ENCODE results near the gene CENPI.
"Not testable (repeated sequence)": the region's sequence is repeated elsewhere in the genome, so short reads cannot be mapped to it uniquely, and the experiment has no call there.

Gene CENPI

GRCh38 chrX:101097546-101098453 lies at the start of gene CENPI:
Gene CENPI (plus strand): TSS chrX:101098204. CDS start chrX:101101071, 2,867 bp downstream.
- Mint-ChIP-seq H3K9me3 (no peaks in the 10 kb centered on the region), H3K4me1 (peaks cover 19% of the 10 kb centered on the region), H3K27ac (peak within 1 kb of the TSS; percentile 69 to 81), H3K27me3 (no peaks in the 10 kb centered on the region), H3K4me3 (peak within 1 kb of the TSS; percentile 82 to 92)
- DNase-seq (peak; percentile 90 to 95), ATAC-seq (peak; percentile 99)

- DNase-seq (no peak), ATAC-seq (peak; percentile 4)
- no peaks in the 10 kb centered on the region for H3K27me3 Mint-ChIP-seq
- peaks cover 17% of the 10 kb centered on the region for H3K4me1 Mint-ChIP-seq
- H3K4me3 Mint-ChIP-seq = peak overlapping the region; percentile 75 to 88
- peak overlapping the region; percentile 96 to 99 for H3K27ac Mint-ChIP-seq
- no peaks in the 10 kb centered on the region for H3K9me3 Mint-ChIP-seq
These were observed 46.9 kb upstream of the CENPI start for GRCh38 chrX:101051153-101051548.

- DNase-seq (peak; percentile 65 to 80), ATAC-seq (peak; percentile 93)
- Mint-ChIP-seq H3K4me1 (peaks cover 18% of the 10 kb centered on the region), H3K27ac (peak within 1 kb of the TSS; percentile 96 to 99), H3K27me3 (no peaks in the 10 kb centered on the region), H3K9me3 (peaks cover 2 to 4% of the 10 kb centered on the region in 2 donors), H3K4me3 (peak within 1 kb of the TSS; percentile 75 to 88)
These were observed 46.3 kb upstream of the CENPI start, which contains the start of gene TRMT2B for GRCh38 chrX:101051549-101052302. Gene TRMT2B (minus strand): TSS chrX:101052111. CDS start chrX:101042289, 9,822 bp downstream.

GRCh38 chrX:101056551-101056950 lies 41.5 kb upstream of the CENPI start:
- not testable (repeated sequence) for DNase-seq, ATAC-seq, H3K27ac Mint-ChIP-seq, H3K27me3 Mint-ChIP-seq, H3K4me3 Mint-ChIP-seq, H3K9me3 Mint-ChIP-seq
- H3K4me1 Mint-ChIP-seq = peaks cover 18% of the 10 kb centered on the region

- DNase-seq = no peak
- peaks cover 18% of the 10 kb centered on the region for H3K4me1 Mint-ChIP-seq
- H3K27ac Mint-ChIP-seq = no peak overlapping the region
These were observed 40.8 kb upstream of the CENPI start for GRCh38 chrX:101057093-101057714.

GRCh38 chrX:101062176-101062575 lies 35.8 kb upstream of the CENPI start:
- H3K4me1 Mint-ChIP-seq = peaks cover 10% of the 10 kb centered on the region
- peaks cover 0 to under 1% of the 10 kb centered on the region in 2 donors for H3K9me3 Mint-ChIP-seq
- no peak for ATAC-seq
- no peaks in the 10 kb centered on the region for H3K27me3 Mint-ChIP-seq
- H3K4me3 Mint-ChIP-seq = no peak overlapping the region
- no peak overlapping the region for H3K27ac Mint-ChIP-seq
- DNase-seq = no peak

More at GRCh38 chrX:101057093-101057714, 40.8 kb upstream of the CENPI start:
- Mint-ChIP-seq H3K9me3 (peaks cover 4 to 9% of the 10 kb centered on the region in 2 donors), H3K4me3 (peak overlapping the region in 1 of 2 donors; percentile 11), H3K27me3 (no peaks in the 10 kb centered on the region)
- ATAC-seq = peak; percentile 90

GRCh38 chrX:101071582-101071981 lies 26.4 kb upstream of the CENPI start:
- DNase-seq (no peak), ATAC-seq (no peak)
- no peak overlapping the region for H3K27ac Mint-ChIP-seq
- H3K27me3 Mint-ChIP-seq = no peaks in the 10 kb centered on the region
- no peak overlapping the region for H3K4me3 Mint-ChIP-seq
- H3K9me3 Mint-ChIP-seq = no peaks in the 10 kb centered on the region
- H3K4me1 Mint-ChIP-seq = no peaks in the 10 kb centered on the region

GRCh38 chrX:101078716-101079598 lies 19.0 kb upstream of the CENPI start, which contains the start of gene TMEM35A:
Gene TMEM35A (plus strand): TSS chrX:101078879. CDS start chrX:101079003, 124 bp downstream.
- no peaks in the 10 kb centered on the region for H3K9me3 Mint-ChIP-seq
- H3K27ac Mint-ChIP-seq = peak within 1 kb of the TSS in 1 of 2 donors; percentile 30
- peaks cover 29% of the 10 kb centered on the region for H3K27me3 Mint-ChIP-seq
- peak within 1 kb of the TSS; percentile 33 to 45 for H3K4me3 Mint-ChIP-seq
- DNase-seq (no peak), ATAC-seq (no peak)
- peaks cover 9% of the 10 kb centered on the region for H3K4me1 Mint-ChIP-seq

GRCh38 chrX:101079736-101080270 lies 18.2 kb upstream of the CENPI start:
- H3K4me3 Mint-ChIP-seq = no peak overlapping the region
- no peaks in the 10 kb centered on the region for H3K9me3 Mint-ChIP-seq
- DNase-seq (no peak), ATAC-seq (no peak)
- H3K27me3 Mint-ChIP-seq = peaks cover 29% of the 10 kb centered on the region
- no peak overlapping the region for H3K27ac Mint-ChIP-seq
- peaks cover 9% of the 10 kb centered on the region for H3K4me1 Mint-ChIP-seq

GRCh38 chrX:101080326-101081124 lies 17.5 kb upstream of the CENPI start:
- Mint-ChIP-seq H3K4me3 (no peak overlapping the region), H3K27me3 (peaks cover 29% of the 10 kb centered on the region), H3K9me3 (no peaks in the 10 kb centered on the region), H3K27ac (no peak overlapping the region), H3K4me1 (peaks cover 9% of the 10 kb centered on the region)
- ATAC-seq = no peak
- DNase-seq = no peak

GRCh38 chrX:101081231-101081630 lies 16.8 kb upstream of the CENPI start:
- H3K27ac Mint-ChIP-seq = no peak overlapping the region
- H3K4me1 Mint-ChIP-seq = peaks cover 9% of the 10 kb centered on the region
- H3K9me3 Mint-ChIP-seq = no peaks in the 10 kb centered on the region
- H3K4me3 Mint-ChIP-seq = no peak overlapping the region
- ATAC-seq = no peak
- H3K27me3 Mint-ChIP-seq = peaks cover 29% of the 10 kb centered on the region
- DNase-seq = no peak

- H3K4me3 Mint-ChIP-seq = no peak overlapping the region
- peak overlapping the region in 1 of 2 donors; percentile 72 for H3K27ac Mint-ChIP-seq
- H3K27me3 Mint-ChIP-seq = no peaks in the 10 kb centered on the region
- no peaks in the 10 kb centered on the region for H3K9me3 Mint-ChIP-seq
- ATAC-seq (no peak), DNase-seq (no peak)
- no peaks in the 10 kb centered on the region for H3K4me1 Mint-ChIP-seq
These were observed 6.2 kb upstream of the CENPI start for GRCh38 chrX:101091817-101092216.

- Mint-ChIP-seq H3K27ac (no peak overlapping the region), H3K9me3 (no peaks in the 10 kb centered on the region), H3K4me1 (no peaks in the 10 kb centered on the region), H3K4me3 (no peak overlapping the region), H3K27me3 (no peaks in the 10 kb centered on the region)
- ATAC-seq (no peak), DNase-seq (no peak)
These were observed 10.3 kb downstream of the CENPI start for GRCh38 chrX:101108284-101108683.

GRCh38 chrX:101117701-101118100 lies 19.7 kb downstream of the CENPI start:
- no peaks in the 10 kb centered on the region for H3K27me3 Mint-ChIP-seq
- no peak overlapping the region for H3K27ac Mint-ChIP-seq
- no peak overlapping the region for H3K4me3 Mint-ChIP-seq
- no peaks in the 10 kb centered on the region for H3K4me1 Mint-ChIP-seq
- DNase-seq = no peak
- H3K9me3 Mint-ChIP-seq = no peaks in the 10 kb centered on the region
- no peak for ATAC-seq
